GM18861 (cell line): Measurements from ENCODE around the gene CHD9.
A peak's percentile ranks its signal among the peaks of the same experiment; 100 is the strongest.
"Not testable (repeated sequence)": the region's sequence is repeated elsewhere in the genome, so short reads cannot be mapped to it uniquely, and the experiment has no call there.

Experiments
- ATAC-seq: cut with Tn5 transposase; IDR thresholded peaks from one replicate; pipeline ENCODE4 v1.9.1; 2021; ENCODE audit not compliant: unreplicated experiment

The CHD9 gene

GRCh38 chr16:53054670-53055485 lies at the start of gene CHD9:
Gene CHD9 (plus strand): TSS chr16:53054991. CDS start chr16:53156090, 101,099 bp downstream.
- ATAC-seq, result peak; percentile 70

GRCh38 chr16:53007095-53007494 lies 47.7 kb upstream of the CHD9 start:
- ATAC-seq, result no peak

GRCh38 chr16:53014287-53014686 lies 40.5 kb upstream of the CHD9 start:
- no peak for ATAC-seq

- ATAC-seq, result no peak
Measured at GRCh38 chr16:53018834-53019416, 35.9 kb upstream of the CHD9 start.

GRCh38 chr16:53022374-53022773 lies 32.4 kb upstream of the CHD9 start:
- ATAC-seq, result no peak

GRCh38 chr16:53024045-53024444 lies 30.7 kb upstream of the CHD9 start:
- no peak for ATAC-seq

GRCh38 chr16:53029971-53030370 lies 24.8 kb upstream of the CHD9 start:
- no peak for ATAC-seq

- ATAC-seq, result no peak
Measured at GRCh38 chr16:53031323-53031942, 23.4 kb upstream of the CHD9 start.

GRCh38 chr16:53034306-53034705 lies 20.5 kb upstream of the CHD9 start:
- ATAC-seq, result no peak

- ATAC-seq, result no peak
Measured at GRCh38 chr16:53035176-53035942, 19.4 kb upstream of the CHD9 start.

- no peak for ATAC-seq
Measured at GRCh38 chr16:53036066-53036465, 18.7 kb upstream of the CHD9 start.

- ATAC-seq, result not testable (repeated sequence)
Measured at GRCh38 chr16:53036711-53037110, 18.1 kb upstream of the CHD9 start.

- ATAC-seq, result no peak
Measured at GRCh38 chr16:53040788-53041187, 14.0 kb upstream of the CHD9 start.

- peak; percentile 59 for ATAC-seq
Measured at GRCh38 chr16:53041320-53042051, 13.3 kb upstream of the CHD9 start.

GRCh38 chr16:53042235-53042701 lies 12.5 kb upstream of the CHD9 start:
- ATAC-seq, result no peak

- ATAC-seq, result no peak
Measured at GRCh38 chr16:53043428-53043831, 11.4 kb upstream of the CHD9 start.

GRCh38 chr16:53043986-53044601 lies 10.7 kb upstream of the CHD9 start:
- no peak for ATAC-seq

- ATAC-seq, result no peak
Measured at GRCh38 chr16:53045341-53046220, 9.2 kb upstream of the CHD9 start.

GRCh38 chr16:53047515-53047914 lies 7.3 kb upstream of the CHD9 start:
- ATAC-seq, result not testable (repeated sequence)
